GM19455 (cell line): ENCODE data around the gene CTSZ.
"Not testable (repeated sequence)": the region's sequence is repeated elsewhere in the genome, so short reads cannot be mapped to it uniquely, and the experiment has no call there.

Source experiments
- ATAC-seq: cut with Tn5 transposase; IDR thresholded peaks from one replicate; pipeline ENCODE4 v1.9.1; 2021; ENCODE audit not compliant: unreplicated experiment

The CTSZ gene

GRCh38 chr20:59014680-59015389 lies 7.8 kb upstream of the CTSZ start:
- no peak for ATAC-seq

DNA sequence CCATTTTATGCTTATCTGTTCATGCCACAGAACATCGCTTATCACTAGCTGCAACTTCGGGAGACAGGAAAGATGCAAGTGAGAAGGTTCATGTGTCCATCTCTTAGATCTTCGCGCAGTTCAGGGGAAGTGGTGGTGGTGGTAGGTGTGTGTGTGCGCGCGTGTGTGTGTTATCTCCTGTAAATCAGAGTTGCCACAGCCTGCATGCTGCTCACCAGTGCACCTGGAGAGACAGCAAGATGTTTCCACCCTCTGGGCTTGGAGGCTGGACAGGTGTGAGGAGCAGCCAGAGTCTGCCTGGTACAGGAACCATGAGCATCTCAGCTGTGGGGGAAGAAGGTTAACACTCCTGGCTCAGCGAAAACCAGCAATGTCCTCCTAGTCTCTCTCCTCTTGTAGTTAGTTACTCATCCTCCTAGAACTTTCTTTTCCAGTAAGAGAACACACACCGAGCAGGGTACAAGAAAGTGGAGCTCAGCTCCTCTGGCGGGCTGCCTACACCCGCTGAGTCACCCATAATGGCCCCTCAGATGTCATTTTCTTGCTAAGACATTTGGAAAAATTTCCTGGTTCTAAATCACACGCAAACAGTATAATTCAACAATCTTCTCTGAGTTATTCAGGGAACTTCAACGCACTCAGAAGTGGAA lies 7.0 kb upstream of the CTSZ start:
- no peak for ATAC-seq

DNA sequence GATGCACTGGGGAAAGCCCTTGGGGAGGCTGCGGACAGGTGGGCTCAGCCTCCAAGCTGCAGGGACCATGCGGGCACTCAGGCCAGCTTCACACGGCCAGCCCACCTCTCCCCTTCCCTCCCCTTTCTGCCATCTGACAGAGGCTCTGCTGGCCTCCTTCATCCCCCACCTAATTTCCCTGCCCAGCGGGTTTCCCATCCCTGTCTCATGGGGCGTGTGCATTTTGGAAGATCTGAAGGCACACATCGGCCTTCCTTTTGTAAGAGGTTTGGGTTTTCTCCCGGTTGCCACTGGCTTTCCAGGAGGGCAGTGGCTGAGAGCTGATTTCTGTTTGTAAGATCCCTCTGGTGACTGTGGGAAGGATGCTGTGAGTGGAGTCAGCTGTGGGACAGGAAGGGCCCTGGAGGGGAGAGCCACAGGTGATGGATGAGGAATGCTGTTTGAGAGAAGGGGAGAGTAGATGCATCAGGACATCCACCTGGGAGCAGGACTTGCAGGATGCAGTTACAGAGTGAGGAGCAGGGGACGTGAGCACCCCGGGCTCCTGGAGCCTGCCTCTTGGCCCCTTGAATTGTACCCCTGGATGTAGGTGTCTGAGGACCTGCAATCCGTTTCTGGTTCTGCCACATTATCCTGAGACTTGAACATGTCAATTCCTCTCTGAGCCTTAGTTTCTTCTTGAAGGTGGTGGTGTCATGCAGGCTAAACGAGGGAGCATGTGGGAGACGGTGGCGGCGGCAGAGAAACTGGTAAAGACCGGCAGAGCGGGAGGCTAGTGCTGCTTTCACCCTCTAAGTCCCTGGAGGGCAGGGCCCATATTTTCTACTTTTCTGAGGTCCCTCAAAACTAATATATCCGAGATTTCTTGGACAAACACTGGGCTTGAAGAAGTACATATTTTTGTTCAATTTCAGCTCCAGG lies 6.2 kb upstream of the CTSZ start:
- ATAC-seq = no peak

GRCh38 chr20:59011874-59012157 lies 4.8 kb upstream of the CTSZ start:
- ATAC-seq = not testable (repeated sequence)

GRCh38 chr20:59010995-59011873 lies 4.2 kb upstream of the CTSZ start:
- ATAC-seq = no peak

- no peak for ATAC-seq
These were observed 3.4 kb upstream of the CTSZ start for GRCh38 chr20:59010321-59010994.

DNA sequence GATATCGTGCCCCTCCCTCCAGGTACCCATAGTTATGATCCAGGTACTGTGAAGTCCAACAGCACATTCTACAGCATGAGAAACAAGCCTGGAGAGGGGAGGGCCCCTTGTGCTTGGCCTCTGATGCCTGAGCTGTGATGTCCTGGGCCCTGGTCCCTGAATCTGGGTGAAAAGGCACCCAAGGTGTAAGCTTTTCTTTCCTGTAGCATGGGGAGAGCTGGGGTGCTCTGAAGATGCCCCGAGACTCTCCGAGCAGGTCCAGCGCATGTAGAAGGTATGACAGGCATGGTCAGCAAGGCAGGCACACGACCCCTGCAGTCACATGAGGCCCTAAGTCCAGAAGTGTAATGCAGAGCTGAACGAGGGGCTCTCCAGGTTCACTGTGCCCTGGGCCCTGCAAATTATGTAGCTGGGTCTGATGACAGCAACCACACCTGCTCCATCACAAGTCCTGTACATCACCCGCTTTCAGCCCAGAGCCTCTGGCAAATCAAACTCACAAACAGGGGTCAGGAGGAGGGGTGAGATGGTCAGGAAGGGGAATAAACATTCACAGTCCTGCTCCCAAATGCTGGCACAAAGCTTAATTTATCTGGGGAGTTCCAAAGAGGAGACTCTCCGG lies 1.8 kb upstream of the CTSZ start:
- no peak for ATAC-seq

DNA sequence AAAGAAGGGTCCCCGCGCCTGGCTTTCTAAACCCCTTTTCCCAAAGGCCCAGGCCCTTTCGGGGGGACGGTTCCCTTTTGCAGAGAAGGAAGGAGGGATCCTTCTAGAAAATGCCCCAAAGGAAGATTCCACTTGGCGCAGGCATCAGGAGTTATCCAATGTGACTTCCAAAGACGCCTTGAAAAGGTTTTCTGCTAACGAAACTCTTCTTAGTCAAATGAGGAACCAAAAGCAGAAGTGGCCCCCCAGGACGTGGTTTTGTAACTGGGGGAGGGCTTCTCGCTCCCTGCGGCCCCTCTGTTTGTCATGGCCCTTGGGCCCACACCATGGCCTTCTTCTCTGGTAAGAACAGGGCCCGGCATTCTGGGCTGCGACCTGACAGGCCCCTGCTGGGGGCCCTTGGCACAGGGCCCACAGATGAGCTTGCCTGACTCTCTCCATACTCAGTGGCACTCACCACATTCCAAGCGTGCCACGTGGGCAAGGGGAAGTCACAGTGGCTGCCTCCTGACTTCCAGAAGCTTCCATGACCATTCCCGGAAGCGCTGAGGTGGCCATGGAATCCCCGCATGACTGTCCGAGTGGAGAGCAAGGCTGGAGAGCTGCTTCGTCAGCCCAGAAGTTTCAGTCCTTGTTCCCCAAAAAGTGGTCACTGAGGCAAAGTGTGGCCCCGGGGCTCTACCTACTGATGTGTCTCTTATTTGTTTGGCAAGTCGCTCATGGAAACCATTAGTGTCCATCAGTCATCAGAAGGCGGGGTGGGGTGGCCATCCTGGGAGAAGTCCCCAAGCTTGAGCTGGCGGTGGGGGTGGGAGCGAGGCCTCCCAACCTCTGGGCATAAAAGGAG lies 834 bp upstream of the CTSZ start:
- ATAC-seq = peak; percentile 37

- ATAC-seq = no peak
These were observed 739 bp downstream of the CTSZ start for GRCh38 chr20:59006167-59006863.

- ATAC-seq = no peak
These were observed 1.4 kb downstream of the CTSZ start for GRCh38 chr20:59005523-59006166.

DNA sequence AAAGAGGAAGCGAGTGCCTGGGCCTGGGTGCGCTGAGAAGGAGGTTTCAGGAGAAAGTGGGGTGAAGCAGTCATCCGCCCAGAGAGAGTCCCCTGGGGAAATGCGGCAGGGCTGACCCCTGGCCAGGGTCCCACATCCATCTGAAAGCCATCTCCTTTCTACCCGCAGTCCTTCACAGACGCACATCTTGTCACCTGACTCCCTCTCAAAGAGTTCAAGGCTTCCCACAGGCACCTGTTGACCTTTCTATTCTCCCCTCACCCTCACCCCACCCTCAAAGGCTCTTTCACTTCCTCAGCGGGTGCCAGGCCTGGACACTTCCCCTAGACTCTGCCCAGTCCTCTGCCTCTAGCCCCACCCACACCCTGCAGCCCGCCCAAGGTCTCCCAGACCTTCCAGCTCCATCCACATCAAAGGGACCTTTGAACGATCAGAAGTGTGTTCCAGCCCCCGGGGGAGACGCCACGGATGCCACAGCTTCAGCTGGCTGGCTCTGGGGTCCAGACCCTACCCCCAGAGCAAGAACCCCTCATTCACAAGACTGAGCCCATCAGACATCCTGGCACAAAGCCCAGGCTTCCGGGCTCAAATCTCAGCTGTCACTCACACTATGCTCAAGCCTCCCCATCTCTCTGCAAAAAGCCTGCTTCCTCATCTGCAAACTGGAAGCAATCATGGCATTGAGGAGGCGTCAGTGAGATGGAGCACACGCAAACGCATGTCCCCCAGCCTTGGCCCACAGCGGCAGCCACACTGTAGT lies 2.1 kb downstream of the CTSZ start:
- ATAC-seq = peak; percentile 47

- ATAC-seq = no peak
These were observed 2.6 kb downstream of the CTSZ start for GRCh38 chr20:59004493-59004762.

GRCh38 chr20:59003836-59004492 lies 3.1 kb downstream of the CTSZ start:
- no peak for ATAC-seq

DNA sequence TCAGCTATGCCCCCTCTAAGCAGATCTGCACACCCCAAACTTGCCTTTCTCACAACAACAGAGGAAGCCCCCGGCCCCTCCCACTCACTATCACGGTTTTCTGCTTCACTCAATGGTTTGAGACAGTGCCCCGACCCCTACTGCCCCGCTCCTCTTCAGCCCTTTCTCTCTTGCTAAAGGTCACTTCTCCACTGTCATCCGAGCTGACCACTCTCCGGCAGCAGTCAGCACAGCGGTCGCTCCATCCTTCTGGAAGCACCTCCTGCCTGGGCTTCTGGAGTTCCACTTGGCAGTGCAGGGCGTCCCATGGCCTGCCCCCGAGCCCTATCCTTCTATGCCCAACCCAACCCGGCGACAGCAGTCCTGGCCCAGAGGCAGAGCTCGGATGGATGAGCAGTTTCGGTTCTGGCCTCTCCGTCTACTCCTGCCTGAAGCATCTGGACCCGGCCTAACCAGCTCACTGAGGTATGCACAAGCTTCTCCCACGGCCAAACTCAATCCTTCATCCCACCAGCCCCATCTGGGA lies 4.1 kb downstream of the CTSZ start:
- ATAC-seq = no peak

- no peak for ATAC-seq
These were observed 4.7 kb downstream of the CTSZ start for GRCh38 chr20:59002388-59002787.

GRCh38 chr20:59001449-59002171 lies 5.4 kb downstream of the CTSZ start:
- ATAC-seq = no peak
